K562 (cell line): ENCODE data around the gene YIF1A. TPM values are rescaled to one million over a fixed set of nuclear protein-coding genes. Genes with fewer than 3 reads are reported as not detected.

Source experiments
- ATAC-seq: fragments of 200-7000 bp; cut with Tn5 transposase; 3 replicates; pipeline ENCODE4 v1.9.1; 2020; ENCODE audit warnings: moderate library complexity
- BruUV-seq: library from RNA; stranded (reverse); fragments of 400-500 nt; replicated peaks from 2 replicates; lab custom pipeline; 2021; lab: Mats Ljungman, UMichigan
- CTCF ChIA-PET: fragments of 300-600 bp; formaldehyde crosslinking; extraction: SDS; loops from one replicate; lab custom pipeline; 2021; ENCODE audit warnings: low intra/inter-chr PET ratio; lab: Yijun Ruan, JAX
- POLR2A ChIA-PET: fragments of 300-600, 350-650 bp; sonication (Branson Sonifier 250); formaldehyde crosslinking; extraction: SDS; loops from one replicate; lab custom pipeline; 2021; ENCODE audit warnings: antibody characterized with exemption, inconsistent platforms; lab: Yijun Ruan, JAX
- DNase-seq, 4 experiments: peaks; one replicate each; pipeline versions ENCODE4 v3.0.0 to v3.0.0-alpha.2; 2011 to 2018; ENCODE audit warnings: low spot score in 3 of 4, mixed read lengths in 3 of 4; ENCODE audit errors: extremely low read depth in 1 of 4
- FAIRE-seq: peaks from 2 replicates; lab custom pipeline; 2011; peaks lifted over from hg19 to GRCh38; lab: Jason Lieb, UNC
- H2AFZ ChIP-seq: 2 replicates; pipeline ENCODE4 v1.6.0; 2011; ENCODE audit warnings: low read depth, low read length, control low read depth, inconsistent platforms
- H3K27ac ChIP-seq: fragments of 200-600 bp; 3 replicates; pipeline ENCODE4 v1.8.0; 2011; ENCODE audit warnings: low read depth, mild to moderate bottlenecking, control low read depth, inconsistent platforms, low read length, moderate library complexity, mixed read lengths; ENCODE audit errors: extremely low read depth
- H3K27me3 ChIP-seq, 2 experiments: fragments of 300-600 bp in 1 of 2; 2 replicates in 1 of 2; 3 replicates in 1 of 2; pipeline versions ENCODE4 v1.6.0 to v1.8.0; 2011; ENCODE audit warnings: inconsistent platforms in 2 of 2, low read length in 2 of 2, mild to moderate bottlenecking in 1 of 2, mixed read lengths in 1 of 2, moderate library complexity in 1 of 2; ENCODE audit not compliant: control insufficient read depth in 2 of 2, insufficient read depth in 2 of 2
- H3K36me3 ChIP-seq: fragments of 300-600 bp; 3 replicates; pipeline ENCODE4 v1.8.0; 2011; ENCODE audit warnings: mild to moderate bottlenecking, low read length, inconsistent platforms; ENCODE audit not compliant: control insufficient read depth, insufficient read depth
- H3K4me1 ChIP-seq, 2 experiments: fragments of 200-600 bp in 1 of 2; replicated peaks in 1 of 2; 2 replicates in 1 of 2; 3 replicates in 1 of 2; pipeline versions ENCODE4 v1.5.1 to v1.8.0; 2011; ENCODE audit warnings: inconsistent platforms in 2 of 2, low read length in 2 of 2, mild to moderate bottlenecking in 1 of 2, mixed read lengths in 1 of 2, moderate library complexity in 1 of 2; ENCODE audit not compliant: control insufficient read depth in 2 of 2, insufficient read depth in 2 of 2
- H3K4me2 ChIP-seq: 2 replicates; pipeline ENCODE4 v1.6.1; 2011; ENCODE audit warnings: low read length, control low read depth, inconsistent platforms, mixed read lengths; ENCODE audit not compliant: insufficient read depth
- H3K4me3 ChIP-seq: fragments of 200-600 bp; sonication (generic), shearing (Covaris generic); 2 replicates; pipeline ENCODE4 v1.5.1; 2016; ENCODE audit warnings: control low read depth, inconsistent platforms
- H3K79me2 ChIP-seq: fragments of 200-600 bp; 3 replicates; pipeline ENCODE4 v1.8.0; 2011; ENCODE audit warnings: low read length, inconsistent platforms; ENCODE audit not compliant: control insufficient read depth, insufficient read depth
- H3K9ac ChIP-seq, 2 experiments: 2 replicates each; pipeline versions ENCODE4 v1.6.0 to v1.6.1; 2011; ENCODE audit warnings: low read depth in 2 of 2, low read length in 2 of 2, control low read depth in 1 of 2, inconsistent platforms in 1 of 2, mild to moderate bottlenecking in 1 of 2, mixed read lengths in 1 of 2; ENCODE audit not compliant: insufficient read depth in 1 of 2
- H3K9me1 ChIP-seq: one replicate; pipeline ENCODE4 v1.6.0; 2011; ENCODE audit warnings: inconsistent platforms, mild to moderate bottlenecking, low read length, moderate library complexity; ENCODE audit not compliant: control insufficient read depth, insufficient read depth
- H3K9me3 ChIP-seq: replicated peaks from 2 replicates; pipeline ENCODE4 v1.5.1; 2011; ENCODE audit warnings: low read depth, low read length, inconsistent platforms; ENCODE audit not compliant: control insufficient read depth, insufficient read depth
- H4K20me1 ChIP-seq: replicated peaks from 2 replicates; pipeline ENCODE4 v1.6.1; 2011; ENCODE audit warnings: low read length, inconsistent platforms, mixed read lengths; ENCODE audit not compliant: control insufficient read depth, insufficient read depth
- KLF1 ChIP-seq: fragments of 450-650 bp; IDR thresholded peaks from 2 replicates; pipeline ENCODE4 v1.6.1; 2016; ENCODE audit warnings: missing genetic modification characterization, missing compliant biosample characterization
- MBD2 ChIP-seq: sonication (generic); IDR thresholded peaks from 2 replicates; pipeline ENCODE4 v1.6.1; 2016; ENCODE audit warnings: low read depth, borderline replicate concordance
- MTA2 ChIP-seq: fragments of 450-650 bp; IDR thresholded peaks from 2 replicates; pipeline ENCODE4 v1.6.1; 2016; ENCODE audit warnings: low read depth
- NEUROD1 ChIP-seq: fragments of 150-350 bp; IDR thresholded peaks from 2 replicates; pipeline ENCODE4 v1.6.1; 2014; ENCODE audit warnings: borderline replicate concordance, low read length, low read depth; ENCODE audit not compliant: partially characterized antibody
- SMARCE1 ChIP-seq: fragments of 450-650 bp; IDR thresholded peaks from 2 replicates; pipeline ENCODE4 v1.7.1; 2016; ENCODE audit warnings: mild to moderate bottlenecking
- THRAP3 ChIP-seq: fragments of 450-650 bp; IDR thresholded peaks from 2 replicates; pipeline ENCODE4 v1.6.1; 2016; ENCODE audit warnings: mild to moderate bottlenecking, inconsistent platforms, borderline replicate concordance
- YY1 ChIP-seq, 3 experiments: IDR thresholded peaks; 2 replicates each; pipeline ENCODE4 v1.6.1; 2011; ENCODE audit warnings: low read length in 2 of 3, mild to moderate bottlenecking in 2 of 3, moderate library complexity in 2 of 3, borderline replicate concordance in 1 of 3, control low read depth in 1 of 3, low read depth in 1 of 3; ENCODE audit not compliant: insufficient read depth in 3 of 3, insufficient replicate concordance in 2 of 3, control insufficient read depth in 1 of 3, insufficient read length in 1 of 3; ENCODE audit errors: extremely low read depth in 1 of 3
- ZNF584 ChIP-seq: fragments of 200-800 bp; sonication (Bioruptor generic); IDR thresholded peaks from 2 replicates; pipeline ENCODE4 v1.6.1; 2016; ENCODE audit warnings: low read depth, mild to moderate bottlenecking, missing genetic modification characterization, missing compliant biosample characterization
- WGBS: fragments of 100-300 bp; shearing (Covaris generic); methylation state at CpG from one replicate; pipeline ENCODE4 v1.1.6; 2016; ENCODE audit warnings: low coverage, mixed read lengths; ENCODE audit not compliant: insufficient coverage; ENCODE audit errors: missing lambda C conversion rate; 5-methylcytosine and 5-hydroxymethylcytosine counted together
- in situ Hi-C: fragments of 300-500 bp; cut with MboI; formaldehyde crosslinking; loops from 4 replicates; pipeline ENCODE4 v1.15.0; 2018; ENCODE audit warnings: inconsistent platforms, mixed read lengths
- intact Hi-C: fragments of 100-400 bp; cut with micrococcal nuclease; formaldehyde crosslinking; loops from 2 replicates; pipeline ENCODE4 v1.14.2; 2022
- polyA plus RNA-seq, 8 experiments: library from polyadenylated mRNA; depleted of rRNA in 4 of 8; stranded (reverse) in 5 of 8; unstranded in 3 of 8; fragments of >200 nt; fragmentation: Nextera tagmentation in 2 of 8; fragmentation: Illumina TruSeq in 1 of 8; extraction: Ambion mirVana in 2 of 8; extraction: Trizol in 1 of 8; gene quantifications; 2 replicates each; pipeline versions ENCODE4 v1.2.1 to v1.2.3, GENCODE V29; 2011 to 2014; ENCODE audit warnings: inconsistent platforms in 1 of 8, missing spikeins in 1 of 8
- total RNA-seq, 7 experiments: library from RNA; depleted of rRNA in 6 of 7; stranded (reverse); fragments of >200 nt in 6 of 7; fragmentation: Illumina TruSeq in 2 of 7; extraction: Trizol in 2 of 7; gene quantifications; 2 replicates each; pipeline versions ENCODE4 v1.2.1 to v1.2.3, GENCODE V29; 2011 to 2021; ENCODE audit warnings: low replicate concordance in 1 of 7
- TF ChIP-seq, protein P1 (sequence below): fragments of 450-650 bp; formaldehyde crosslinking; IDR thresholded peaks from 2 replicates; pipeline ENCODE4 v1.4.0; 2022; ENCODE audit warnings: missing genetic modification characterization
- TF ChIP-seq, protein P2 (sequence below), 2 experiments: IDR thresholded peaks; 2 replicates each; pipeline ENCODE4 v1.6.1; 2012; ENCODE audit warnings: improper control_type of control experiment in 2 of 2, low read depth in 2 of 2, low read length in 2 of 2, borderline replicate concordance in 1 of 2
- TF ChIP-seq, protein P3 (sequence below), 3 experiments: IDR thresholded peaks in 2 of 3; conservative IDR thresholded peaks in 1 of 3; 2 replicates each; pipeline ENCODE4 v1.5.1; 2011 to 2012; ENCODE audit warnings: low read length in 3 of 3, mild to moderate bottlenecking in 3 of 3, control low read depth in 2 of 3, improper control_type of control experiment in 1 of 3, inconsistent platforms in 1 of 3, low read depth in 1 of 3, mixed read lengths in 1 of 3, moderate library complexity in 1 of 3; ENCODE audit not compliant: insufficient read depth in 2 of 3

The YIF1A gene
- total and polyA plus RNA-seq, 9 of the 15 experiments (the other 6 are each of a cell fraction or from before 2014, with no cell fraction given), result 8.6 to 121 (median 77.2) TPM

DNA sequence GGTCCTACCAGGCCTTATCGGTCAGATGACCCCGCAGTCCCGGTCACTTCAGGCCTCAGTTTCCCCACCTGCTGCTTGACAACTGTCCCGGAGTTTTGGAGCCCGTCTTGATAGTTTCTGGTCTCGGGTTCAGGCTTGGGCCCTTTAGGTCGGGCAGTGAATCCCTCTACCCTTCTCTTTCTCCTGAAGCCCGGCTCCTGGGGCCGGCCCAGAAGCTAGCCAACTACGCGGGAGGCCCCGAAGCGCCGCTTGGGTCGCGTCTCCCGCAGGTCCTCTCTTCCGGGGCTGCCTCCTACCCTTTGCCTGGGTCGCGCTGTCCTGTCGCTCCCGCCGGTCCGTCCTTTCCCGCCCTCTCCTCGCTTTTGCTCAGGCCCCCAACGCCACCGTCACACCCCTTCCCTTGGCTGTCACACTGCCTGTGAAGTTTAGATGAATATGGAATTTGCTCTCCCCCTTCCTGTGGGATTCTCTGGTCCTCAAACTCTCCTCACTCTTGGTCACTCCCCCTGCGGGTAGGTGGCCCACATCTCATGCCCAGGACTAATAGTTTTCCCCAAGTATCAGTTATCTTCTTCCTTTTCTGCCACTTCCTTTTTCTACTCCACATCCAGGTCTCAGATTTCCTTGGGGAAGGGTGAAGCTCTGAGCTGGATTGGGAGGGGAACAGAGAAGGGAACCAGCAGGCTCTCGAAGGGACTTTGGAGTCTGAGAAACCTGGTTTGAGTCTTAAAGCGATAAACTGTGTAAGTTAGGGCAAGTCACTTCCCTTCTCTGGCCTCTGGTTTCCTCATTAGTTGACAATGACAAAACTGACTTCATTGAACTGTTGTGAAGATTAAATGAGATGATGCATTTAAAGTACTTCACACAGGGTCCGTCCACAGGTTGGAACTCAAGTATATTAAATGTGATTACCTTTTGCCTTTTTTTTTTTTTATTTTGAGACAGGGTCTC lies 19.7 kb downstream of the YIF1A start:
- FAIRE-seq (peak; percentile 64), DNase-seq (peak; percentile 54 to 69 (median 64)), ATAC-seq (peak; percentile 14)
- 3% methylated on average over 31 of the region's 32 CpGs for WGBS
- Histone ChIP-seq H2AFZ (peak overlapping the region; percentile 84), H3K9ac (peak overlapping the region; percentile 98 to 99), H3K4me2 (peak overlapping the region; percentile 98), H3K79me2 (peaks cover 29% of the 10 kb centered on the region), H3K27ac (peak overlapping the region; percentile 95), H3K36me3 (peaks cover 63% of the 10 kb centered on the region), H3K4me1 (peaks cover 5 to 47% of the 10 kb centered on the region in 2 experiments; a peak in 4 of 5 replicates), H3K4me3 (peak overlapping the region; percentile 100), H3K27me3 (no peaks in the 10 kb centered on the region), H4K20me1 (peaks cover 10% of the 10 kb centered on the region; the same call in 1 of the 2 replicates), H3K9me1 (no peaks in the 10 kb centered on the region), H3K9me3 (no peaks in the 10 kb centered on the region)
- BruUV-seq, result TSS peak; percentile 41
- CTCF ChIA-PET, result interaction anchor here (1.1 kb wide), 1 partner anchor 46 kb away, joined by 4 read pairs; no protein-coding TSS in a partner anchor
- intact Hi-C loops, result no loop called here
- POLR2A ChIA-PET, result interaction anchor here (0.6 to 2.8 kb wide), 3 partner anchors 11 to 20 kb away, joined by 3 to 17 read pairs (median 3); partner anchors contain the start of gene YIF1A
- in situ Hi-C loops, result no loop called here
- no peak for TF ChIP-seq SMARCE1
- TF ChIP-seq, protein P1, sequence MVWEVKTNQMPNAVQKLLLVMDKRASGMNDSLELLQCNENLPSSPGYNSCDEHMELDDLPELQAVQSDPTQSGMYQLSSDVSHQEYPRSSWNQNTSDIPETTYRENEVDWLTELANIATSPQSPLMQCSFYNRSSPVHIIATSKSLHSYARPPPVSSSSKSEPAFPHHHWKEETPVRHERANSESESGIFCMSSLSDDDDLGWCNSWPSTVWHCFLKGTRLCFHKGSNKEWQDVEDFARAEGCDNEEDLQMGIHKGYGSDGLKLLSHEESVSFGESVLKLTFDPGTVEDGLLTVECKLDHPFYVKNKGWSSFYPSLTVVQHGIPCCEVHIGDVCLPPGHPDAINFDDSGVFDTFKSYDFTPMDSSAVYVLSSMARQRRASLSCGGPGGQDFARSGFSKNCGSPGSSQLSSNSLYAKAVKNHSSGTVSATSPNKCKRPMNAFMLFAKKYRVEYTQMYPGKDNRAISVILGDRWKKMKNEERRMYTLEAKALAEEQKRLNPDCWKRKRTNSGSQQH (CRISPR knock-in tag), result no peak
- no peak for TF ChIP-seq THRAP3
- TF ChIP-seq, protein P2, sequence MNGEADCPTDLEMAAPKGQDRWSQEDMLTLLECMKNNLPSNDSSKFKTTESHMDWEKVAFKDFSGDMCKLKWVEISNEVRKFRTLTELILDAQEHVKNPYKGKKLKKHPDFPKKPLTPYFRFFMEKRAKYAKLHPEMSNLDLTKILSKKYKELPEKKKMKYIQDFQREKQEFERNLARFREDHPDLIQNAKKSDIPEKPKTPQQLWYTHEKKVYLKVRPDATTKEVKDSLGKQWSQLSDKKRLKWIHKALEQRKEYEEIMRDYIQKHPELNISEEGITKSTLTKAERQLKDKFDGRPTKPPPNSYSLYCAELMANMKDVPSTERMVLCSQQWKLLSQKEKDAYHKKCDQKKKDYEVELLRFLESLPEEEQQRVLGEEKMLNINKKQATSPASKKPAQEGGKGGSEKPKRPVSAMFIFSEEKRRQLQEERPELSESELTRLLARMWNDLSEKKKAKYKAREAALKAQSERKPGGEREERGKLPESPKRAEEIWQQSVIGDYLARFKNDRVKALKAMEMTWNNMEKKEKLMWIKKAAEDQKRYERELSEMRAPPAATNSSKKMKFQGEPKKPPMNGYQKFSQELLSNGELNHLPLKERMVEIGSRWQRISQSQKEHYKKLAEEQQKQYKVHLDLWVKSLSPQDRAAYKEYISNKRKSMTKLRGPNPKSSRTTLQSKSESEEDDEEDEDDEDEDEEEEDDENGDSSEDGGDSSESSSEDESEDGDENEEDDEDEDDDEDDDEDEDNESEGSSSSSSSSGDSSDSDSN (IDR thresholded peaks at IDR 0.05; ENCODE audit: borderline replicate concordance in 1 of 2, low read depth in 2 of 2, low read length in 2 of 2), result 0 out of 4 replicates have a peak, but pooled peaks of 1 of the 2 experiments have one; percentile 33
- TF ChIP-seq NEUROD1, result no peak
- TF ChIP-seq MTA2, result no peak
- no peak for TF ChIP-seq KLF1 (tag)
- TF ChIP-seq, protein P3, sequence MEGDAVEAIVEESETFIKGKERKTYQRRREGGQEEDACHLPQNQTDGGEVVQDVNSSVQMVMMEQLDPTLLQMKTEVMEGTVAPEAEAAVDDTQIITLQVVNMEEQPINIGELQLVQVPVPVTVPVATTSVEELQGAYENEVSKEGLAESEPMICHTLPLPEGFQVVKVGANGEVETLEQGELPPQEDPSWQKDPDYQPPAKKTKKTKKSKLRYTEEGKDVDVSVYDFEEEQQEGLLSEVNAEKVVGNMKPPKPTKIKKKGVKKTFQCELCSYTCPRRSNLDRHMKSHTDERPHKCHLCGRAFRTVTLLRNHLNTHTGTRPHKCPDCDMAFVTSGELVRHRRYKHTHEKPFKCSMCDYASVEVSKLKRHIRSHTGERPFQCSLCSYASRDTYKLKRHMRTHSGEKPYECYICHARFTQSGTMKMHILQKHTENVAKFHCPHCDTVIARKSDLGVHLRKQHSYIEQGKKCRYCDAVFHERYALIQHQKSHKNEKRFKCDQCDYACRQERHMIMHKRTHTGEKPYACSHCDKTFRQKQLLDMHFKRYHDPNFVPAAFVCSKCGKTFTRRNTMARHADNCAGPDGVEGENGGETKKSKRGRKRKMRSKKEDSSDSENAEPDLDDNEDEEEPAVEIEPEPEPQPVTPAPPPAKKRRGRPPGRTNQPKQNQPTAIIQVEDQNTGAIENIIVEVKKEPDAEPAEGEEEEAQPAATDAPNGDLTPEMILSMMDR (IDR thresholded peaks at IDR 0.05 in 2 of 3, conservative IDR thresholded peaks at IDR 0.05 in 1 of 3; ENCODE audit: insufficient read depth in 2 of 3, low read depth in 1 of 3, low read length in 3 of 3), result peak; percentile 19 to 41 (median 20); a peak in 3 of 6 replicates
- TF ChIP-seq ZNF584 (CRISPR knock-in tag), result no peak
- TF ChIP-seq YY1 (IDR thresholded peaks at IDR 0.05; ENCODE audit: borderline replicate concordance in 1 of 3, control insufficient read depth in 1 of 3, extremely low read depth in 1 of 3, insufficient read depth in 3 of 3, insufficient read length in 1 of 3, insufficient replicate concordance in 2 of 3, low read depth in 1 of 3, low read length in 2 of 3), result peak in 1 of 3 experiments; percentile 4
- no peak for TF ChIP-seq MBD2
